GM12864 (cell line): ENCODE data around the gene CNOT4.
"Not testable (repeated sequence)": the region's sequence is repeated elsewhere in the genome, so short reads cannot be mapped to it uniquely, and the experiment has no call there.

Experiments
- DNase-seq: peaks from one replicate; pipeline ENCODE4 v3.0.0-alpha.2; 2011; ENCODE audit warnings: low read depth
- H3K4me3 ChIP-seq: 2 replicates; pipeline ENCODE4 v1.5.1; 2011; ENCODE audit warnings: mild to moderate bottlenecking, low read depth, low read length, control low read depth
- CTCF ChIP-seq: IDR thresholded peaks from 2 replicates; pipeline ENCODE4 v1.5.1; 2011; ENCODE audit warnings: low read depth, mild to moderate bottlenecking, moderate library complexity, low read length, control low read depth, inconsistent platforms; ENCODE audit errors: missing control alignments

Gene CNOT4

GRCh38 chr7:135352285-135352684 lies 157.6 kb downstream of the CNOT4 start:
- no peak for TF ChIP-seq CTCF
- no peak for DNase-seq
- H3K4me3 ChIP-seq = no peak overlapping the region

GRCh38 chr7:135351070-135351469 lies 158.8 kb downstream of the CNOT4 start:
- H3K4me3 ChIP-seq, DNase-seq: not testable (repeated sequence)

- DNase-seq = no peak
Measured at GRCh38 chr7:135349746-135350145, 160.2 kb downstream of the CNOT4 start.

GRCh38 chr7:135348493-135348892 lies 161.4 kb downstream of the CNOT4 start:
- H3K4me3 ChIP-seq = no peak overlapping the region
- TF ChIP-seq CTCF = no peak
- DNase-seq = no peak

More at GRCh38 chr7:135349746-135350145, 160.2 kb downstream of the CNOT4 start:
- H3K4me3 ChIP-seq = no peak overlapping the region
- no peak for TF ChIP-seq CTCF

GRCh38 chr7:135343361-135343760 lies 166.5 kb downstream of the CNOT4 start:
- TF ChIP-seq CTCF = no peak
- no peak for DNase-seq
- no peak overlapping the region for H3K4me3 ChIP-seq

GRCh38 chr7:135342887-135343286 lies 167.0 kb downstream of the CNOT4 start:
- no peak for TF ChIP-seq CTCF
- H3K4me3 ChIP-seq = no peak overlapping the region
- DNase-seq = no peak

GRCh38 chr7:135341049-135341448 lies 168.9 kb downstream of the CNOT4 start:
- no peak overlapping the region for H3K4me3 ChIP-seq
- no peak for DNase-seq

More at GRCh38 chr7:135341049-135341448, 168.9 kb downstream of the CNOT4 start:
- TF ChIP-seq CTCF = no peak
